Measurements from ENCODE around the gene DCDC2B. TPM values are rescaled to one million over a fixed set of nuclear protein-coding genes. Genes with fewer than 3 reads are reported as not detected.

DCDC2B gene
- total RNA-seq, 1 experiment from 2014 or later: not detected

DNA sequence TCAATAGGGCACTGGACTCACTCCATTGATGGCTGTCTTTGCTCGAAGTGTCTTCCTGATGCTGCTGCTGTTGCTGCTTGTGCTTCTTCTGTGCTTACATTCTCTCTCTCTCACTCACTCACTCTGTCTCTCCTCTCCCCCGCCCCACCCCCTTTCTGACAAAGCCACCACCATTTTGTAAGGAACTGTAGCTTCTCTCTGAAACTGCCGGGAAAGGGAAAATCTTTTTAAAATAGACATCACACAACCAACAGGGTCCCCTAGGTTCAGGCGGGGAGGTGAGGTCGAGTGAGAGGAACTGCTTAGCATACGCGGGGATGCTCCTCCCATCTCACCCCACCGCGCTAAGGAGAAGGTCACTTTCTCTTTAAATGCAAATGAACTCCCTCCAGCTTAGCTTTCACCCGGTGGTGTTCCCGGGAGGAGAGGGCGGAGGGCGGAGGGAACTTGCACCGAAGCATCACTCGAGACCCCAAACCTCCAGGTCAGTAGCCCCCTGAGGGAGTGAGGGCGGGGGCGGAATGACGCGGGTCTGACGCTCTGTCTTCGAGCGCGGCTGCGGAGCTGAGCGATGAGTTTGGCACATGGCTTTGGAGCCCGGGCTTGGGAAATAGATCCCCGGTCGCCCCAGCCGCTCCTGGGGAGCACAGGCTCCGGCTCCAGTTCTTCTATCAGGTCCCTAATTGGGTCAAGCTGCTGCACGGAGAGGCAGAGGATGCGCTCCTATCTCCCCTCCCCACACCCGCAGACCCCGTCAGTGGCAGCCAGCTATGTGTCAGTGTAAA is 8.5 kb upstream of the DCDC2B start, which contains the start of gene CCDC28B:
Gene CCDC28B, plus strand, starts transcription at position 370 of the 785 bp plus-strand sequence. CDS start 1,341 bp downstream, outside the sequence.
- DNase-seq (ENCODE audit: low spot score): peak; percentile 71
- H3K4me1 Mint-ChIP-seq: peaks cover 40% of the 10 kb centered on the region
- peaks cover 24% of the 10 kb centered on the region for H3K36me3 Mint-ChIP-seq
- ChIA-PET POLR2A (interaction anchor here (0.5 to 2.8 kb wide), 10 partner anchors 15 to 235 kb away, joined by 3 to 11 read pairs (median 6); partner anchors contain the start of genes KPNA6, MARCKSL1, TMEM39B and TXLNA), CTCF (interaction anchor here (0.6 to 3.5 kb wide), 10 partner anchors 10 to 509 kb away, joined by 3 to 27 read pairs (median 5); partner anchors contain the start of genes TMEM39B and TXLNA)
- peak within 1 kb of the TSS; percentile 69 for H3K27ac Mint-ChIP-seq
- peak; percentile 92 for TF ChIP-seq ZNF121 (CRISPR knock-in tag; IDR thresholded peaks at IDR 0.05)
- TF ChIP-seq, protein P1, sequence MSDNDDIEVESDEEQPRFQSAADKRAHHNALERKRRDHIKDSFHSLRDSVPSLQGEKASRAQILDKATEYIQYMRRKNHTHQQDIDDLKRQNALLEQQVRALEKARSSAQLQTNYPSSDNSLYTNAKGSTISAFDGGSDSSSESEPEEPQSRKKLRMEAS (CRISPR knock-in tag; IDR thresholded peaks at IDR 0.05): peak; percentile 76
- TF ChIP-seq, protein P2, sequence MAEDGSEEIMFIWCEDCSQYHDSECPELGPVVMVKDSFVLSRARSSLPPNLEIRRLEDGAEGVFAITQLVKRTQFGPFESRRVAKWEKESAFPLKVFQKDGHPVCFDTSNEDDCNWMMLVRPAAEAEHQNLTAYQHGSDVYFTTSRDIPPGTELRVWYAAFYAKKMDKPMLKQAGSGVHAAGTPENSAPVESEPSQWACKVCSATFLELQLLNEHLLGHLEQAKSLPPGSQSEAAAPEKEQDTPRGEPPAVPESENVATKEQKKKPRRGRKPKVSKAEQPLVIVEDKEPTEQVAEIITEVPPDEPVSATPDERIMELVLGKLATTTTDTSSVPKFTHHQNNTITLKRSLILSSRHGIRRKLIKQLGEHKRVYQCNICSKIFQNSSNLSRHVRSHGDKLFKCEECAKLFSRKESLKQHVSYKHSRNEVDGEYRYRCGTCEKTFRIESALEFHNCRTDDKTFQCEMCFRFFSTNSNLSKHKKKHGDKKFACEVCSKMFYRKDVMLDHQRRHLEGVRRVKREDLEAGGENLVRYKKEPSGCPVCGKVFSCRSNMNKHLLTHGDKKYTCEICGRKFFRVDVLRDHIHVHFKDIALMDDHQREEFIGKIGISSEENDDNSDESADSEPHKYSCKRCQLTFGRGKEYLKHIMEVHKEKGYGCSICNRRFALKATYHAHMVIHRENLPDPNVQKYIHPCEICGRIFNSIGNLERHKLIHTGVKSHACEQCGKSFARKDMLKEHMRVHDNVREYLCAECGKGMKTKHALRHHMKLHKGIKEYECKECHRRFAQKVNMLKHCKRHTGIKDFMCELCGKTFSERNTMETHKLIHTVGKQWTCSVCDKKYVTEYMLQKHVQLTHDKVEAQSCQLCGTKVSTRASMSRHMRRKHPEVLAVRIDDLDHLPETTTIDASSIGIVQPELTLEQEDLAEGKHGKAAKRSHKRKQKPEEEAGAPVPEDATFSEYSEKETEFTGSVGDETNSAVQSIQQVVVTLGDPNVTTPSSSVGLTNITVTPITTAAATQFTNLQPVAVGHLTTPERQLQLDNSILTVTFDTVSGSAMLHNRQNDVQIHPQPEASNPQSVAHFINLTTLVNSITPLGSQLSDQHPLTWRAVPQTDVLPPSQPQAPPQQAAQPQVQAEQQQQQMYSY (CRISPR knock-in tag; IDR thresholded peaks at IDR 0.05): peak; percentile 92
- no peak for TF ChIP-seq RELA (CRISPR knock-in tag; IDR thresholded peaks at IDR 0.05; ENCODE audit: borderline replicate concordance)
- peak; percentile 67; the same call in 1 of the 2 replicates for TF ChIP-seq FOXP1 (CRISPR knock-in tag; IDR thresholded peaks at IDR 0.05; ENCODE audit: borderline replicate concordance)
- 0 out of 2 replicates have a peak, but pooled peaks have one; percentile 64 for TF ChIP-seq ZNF416 (CRISPR knock-in tag; IDR thresholded peaks at IDR 0.05)
- peak; percentile 51; the same call in 1 of the 2 replicates for TF ChIP-seq CREM (CRISPR knock-in tag; IDR thresholded peaks at IDR 0.05)
- TF ChIP-seq, protein P3, sequence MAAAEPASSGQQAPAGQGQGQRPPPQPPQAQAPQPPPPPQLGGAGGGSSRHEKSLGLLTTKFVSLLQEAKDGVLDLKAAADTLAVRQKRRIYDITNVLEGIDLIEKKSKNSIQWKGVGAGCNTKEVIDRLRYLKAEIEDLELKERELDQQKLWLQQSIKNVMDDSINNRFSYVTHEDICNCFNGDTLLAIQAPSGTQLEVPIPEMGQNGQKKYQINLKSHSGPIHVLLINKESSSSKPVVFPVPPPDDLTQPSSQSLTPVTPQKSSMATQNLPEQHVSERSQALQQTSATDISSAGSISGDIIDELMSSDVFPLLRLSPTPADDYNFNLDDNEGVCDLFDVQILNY (CRISPR knock-in tag; IDR thresholded peaks at IDR 0.05): 0 out of 2 replicates have a peak, but pooled peaks have one; percentile 36
- TF ChIP-seq NFATC4 (CRISPR knock-in tag; IDR thresholded peaks at IDR 0.05): no peak
- 0 out of 2 replicates have a peak, but pooled peaks have one; percentile 41 for TF ChIP-seq ZNF232 (CRISPR knock-in tag; IDR thresholded peaks at IDR 0.05)
- TF ChIP-seq ZNF263 (CRISPR knock-in tag; IDR thresholded peaks at IDR 0.05; ENCODE audit: low read depth): 0 out of 2 replicates have a peak, but pooled peaks have one; percentile 38
- TF ChIP-seq PRRX2 (CRISPR knock-in tag; IDR thresholded peaks at IDR 0.05): no peak
- H3K4me3 Mint-ChIP-seq: peak within 1 kb of the TSS; percentile 84
- peak; percentile 71 for ATAC-seq
- H3K9me3 Mint-ChIP-seq: no peaks in the 10 kb centered on the region
- H3K27me3 Mint-ChIP-seq (ENCODE audit: low read depth): peaks cover 8% of the 10 kb centered on the region

DNA sequence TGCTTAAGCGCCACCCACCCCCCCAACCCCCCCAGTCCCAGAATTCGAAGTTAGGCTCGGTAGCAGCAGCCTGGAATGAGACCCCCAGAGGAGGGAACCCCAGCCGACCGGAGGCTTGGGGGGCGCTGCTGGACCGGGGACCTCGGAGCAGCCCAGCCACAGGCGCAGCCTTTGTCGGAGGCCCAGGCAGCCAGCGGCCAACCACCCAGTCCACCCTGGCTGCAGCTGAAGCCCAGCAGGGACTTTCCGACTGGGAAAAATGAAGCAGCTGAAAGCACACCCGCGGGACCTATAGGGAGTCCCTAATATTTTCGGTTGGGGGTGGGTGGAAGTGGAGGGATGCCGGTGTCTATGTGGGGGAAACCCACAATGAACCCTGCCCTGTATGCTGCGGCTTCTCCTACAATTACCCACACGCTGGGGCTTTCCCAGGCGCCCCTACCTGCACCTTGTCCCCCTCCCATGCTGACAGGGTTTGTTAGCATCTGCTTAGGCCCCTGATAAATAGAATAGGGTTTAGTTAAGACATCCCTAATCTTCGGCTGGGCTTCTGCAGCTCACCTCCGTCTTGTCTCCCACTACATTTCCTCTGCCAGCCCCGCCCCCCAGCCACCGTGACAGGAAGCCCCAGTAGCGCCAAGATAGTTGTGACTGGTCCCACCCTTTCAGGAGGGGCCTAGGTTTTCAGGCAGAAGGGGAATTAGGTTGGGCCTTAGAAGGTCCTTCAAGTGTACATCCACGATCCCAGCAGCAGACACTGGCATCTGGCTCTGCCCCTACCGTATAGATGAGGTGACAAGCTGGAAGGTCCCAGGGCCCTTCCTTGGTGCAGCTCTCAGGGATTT is 7.7 kb upstream of the DCDC2B start:
- DNase-seq (ENCODE audit: low spot score): peak; percentile 61
- Mint-ChIP-seq H3K9me3 (no peaks in the 10 kb centered on the region), H3K27ac (0 out of 2 replicates have a peak overlapping the region, but pooled peaks have one; percentile 53), H3K36me3 (peaks cover 17% of the 10 kb centered on the region), H3K27me3 (ENCODE audit: low read depth) (peaks cover 8% of the 10 kb centered on the region), H3K4me3 (peak overlapping the region; percentile 84), H3K4me1 (peaks cover 42% of the 10 kb centered on the region)
- no peak for TF ChIP-seq ZNF232 (CRISPR knock-in tag; IDR thresholded peaks at IDR 0.05)
- TF ChIP-seq, protein P4, sequence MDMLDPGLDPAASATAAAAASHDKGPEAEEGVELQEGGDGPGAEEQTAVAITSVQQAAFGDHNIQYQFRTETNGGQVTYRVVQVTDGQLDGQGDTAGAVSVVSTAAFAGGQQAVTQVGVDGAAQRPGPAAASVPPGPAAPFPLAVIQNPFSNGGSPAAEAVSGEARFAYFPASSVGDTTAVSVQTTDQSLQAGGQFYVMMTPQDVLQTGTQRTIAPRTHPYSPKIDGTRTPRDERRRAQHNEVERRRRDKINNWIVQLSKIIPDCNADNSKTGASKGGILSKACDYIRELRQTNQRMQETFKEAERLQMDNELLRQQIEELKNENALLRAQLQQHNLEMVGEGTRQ (CRISPR knock-in tag; IDR thresholded peaks at IDR 0.05): no peak
- TF ChIP-seq ZNF263 (CRISPR knock-in tag; IDR thresholded peaks at IDR 0.05; ENCODE audit: low read depth): 0 out of 2 replicates have a peak, but pooled peaks have one; percentile 13
- TF ChIP-seq, protein P5, sequence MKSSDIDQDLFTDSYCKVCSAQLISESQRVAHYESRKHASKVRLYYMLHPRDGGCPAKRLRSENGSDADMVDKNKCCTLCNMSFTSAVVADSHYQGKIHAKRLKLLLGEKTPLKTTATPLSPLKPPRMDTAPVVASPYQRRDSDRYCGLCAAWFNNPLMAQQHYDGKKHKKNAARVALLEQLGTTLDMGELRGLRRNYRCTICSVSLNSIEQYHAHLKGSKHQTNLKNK (CRISPR knock-in tag; IDR thresholded peaks at IDR 0.05): no peak
- TF ChIP-seq ATF1 (CRISPR knock-in tag; IDR thresholded peaks at IDR 0.05): no peak
- peak; percentile 27 for ATAC-seq
- POLR2A ChIA-PET: interaction anchor here (0.6 to 2.8 kb wide), 7 partner anchors 14 to 236 kb away, joined by 3 to 11 read pairs (median 6); partner anchors contain the start of genes KPNA6, TMEM39B and TXLNA
- CTCF ChIA-PET: interaction anchor here (0.6 to 3.5 kb wide), 9 partner anchors 10 to 128 kb away, joined by 3 to 27 read pairs (median 6); partner anchors contain the start of genes TMEM39B and TXLNA
